ENCODE measurements around the gene LHFPL6.

The LHFPL6 gene

GRCh38 chr13:39379667-39380655 is 223.0 kb downstream of the LHFPL6 start:
- no peak for DNase-seq

GRCh38 chr13:39379118-39379517 is 223.9 kb downstream of the LHFPL6 start:
- DNase-seq = no peak

- DNase-seq = no peak
Measured at GRCh38 chr13:39378306-39378705, 224.7 kb downstream of the LHFPL6 start.

- DNase-seq = no peak
Measured at GRCh38 chr13:39377699-39378098, 225.3 kb downstream of the LHFPL6 start.

GRCh38 chr13:39376076-39376475 is 226.9 kb downstream of the LHFPL6 start:
- DNase-seq = no peak

- DNase-seq = no peak
Measured at GRCh38 chr13:39375601-39376000, 227.4 kb downstream of the LHFPL6 start.

- DNase-seq = no peak
Measured at GRCh38 chr13:39374741-39375189, 228.2 kb downstream of the LHFPL6 start.

- no peak for DNase-seq
Measured at GRCh38 chr13:39373145-39373544, 229.8 kb downstream of the LHFPL6 start.

- DNase-seq = no peak
Measured at GRCh38 chr13:39371706-39372105, 231.3 kb downstream of the LHFPL6 start.

GRCh38 chr13:39370554-39370953 is 232.4 kb downstream of the LHFPL6 start:
- DNase-seq = no peak

- DNase-seq = no peak
Measured at GRCh38 chr13:39370048-39370447, 232.9 kb downstream of the LHFPL6 start.

- no peak for DNase-seq
Measured at GRCh38 chr13:39369161-39369890, 233.7 kb downstream of the LHFPL6 start.

GRCh38 chr13:39365879-39366278 is 237.1 kb downstream of the LHFPL6 start:
- DNase-seq = no peak

- DNase-seq = no peak
Measured at GRCh38 chr13:39364947-39365468, 238.0 kb downstream of the LHFPL6 start.

GRCh38 chr13:39363382-39363772 is 239.6 kb downstream of the LHFPL6 start:
- no peak for DNase-seq

GRCh38 chr13:39362652-39363381 is 240.2 kb downstream of the LHFPL6 start:
- no peak for DNase-seq

- DNase-seq = no peak
Measured at GRCh38 chr13:39353988-39354387, 249.0 kb downstream of the LHFPL6 start.

- DNase-seq = no peak
Measured at GRCh38 chr13:39350461-39350881, 252.5 kb downstream of the LHFPL6 start.

GRCh38 chr13:39349391-39349960 is 253.5 kb downstream of the LHFPL6 start:
- DNase-seq = no peak

- DNase-seq = peak in 1 of 3 donors; percentile 7
Measured at GRCh38 chr13:39347926-39348901, 254.8 kb downstream of the LHFPL6 start.

GRCh38 chr13:39345982-39346381 is 257.0 kb downstream of the LHFPL6 start:
- DNase-seq = no peak
